GM12878 (cell line): Measurements from ENCODE around the gene HMGB3.

Experiments
- CREB1 ChIP-seq: IDR thresholded peaks from 2 replicates; pipeline ENCODE4 v1.6.1; 2012; ENCODE audit warnings: low read depth, mild to moderate bottlenecking, inconsistent platforms
- EZH2 ChIP-seq: IDR thresholded peaks from 2 replicates; pipeline ENCODE4 v1.6.1; 2012; ENCODE audit warnings: low read depth, mild to moderate bottlenecking, control low read depth, inconsistent platforms, low read length, borderline replicate concordance; ENCODE audit not compliant: control insufficient read depth
- FOXM1 ChIP-seq: IDR thresholded peaks from 2 replicates; pipeline ENCODE4 v1.6.1; 2012; ENCODE audit warnings: low read depth, mild to moderate bottlenecking, inconsistent platforms, low read length, moderate library complexity
- HDGF ChIP-seq: fragments of 450-650 bp; IDR thresholded peaks from 2 replicates; pipeline ENCODE4 v1.6.1; 2016; ENCODE audit warnings: antibody characterized with exemption
- MTA2 ChIP-seq: fragments of 450-650 bp; IDR thresholded peaks from 2 replicates; pipeline ENCODE4 v1.6.1; 2016; ENCODE audit warnings: low read depth, mild to moderate bottlenecking, moderate library complexity
- MYC ChIP-seq: IDR thresholded peaks from 2 replicates; pipeline ENCODE4 v1.6.1; 2011; ENCODE audit warnings: mild to moderate bottlenecking, low read length, moderate library complexity, inconsistent platforms; ENCODE audit not compliant: insufficient read depth, insufficient replicate concordance, insufficient read length, severe bottlenecking
- POLR2A ChIP-seq: IDR thresholded peaks from 2 replicates; pipeline ENCODE4 v1.6.1; 2011; ENCODE audit warnings: low read depth, mild to moderate bottlenecking, low read length
- POLR2AphosphoS5 ChIP-seq: IDR thresholded peaks from 2 replicates; pipeline ENCODE4 v1.6.1; 2011; ENCODE audit warnings: mild to moderate bottlenecking, low read length, inconsistent platforms
- SPI1 ChIP-seq: IDR thresholded peaks from 2 replicates; pipeline ENCODE4 v1.6.1; 2011; ENCODE audit warnings: low read depth, mild to moderate bottlenecking, low read length, moderate library complexity, borderline replicate concordance; ENCODE audit not compliant: insufficient read depth
- TF ChIP-seq, protein P1 (sequence below): IDR thresholded peaks from 2 replicates; pipeline ENCODE4 v1.6.1; 2011; ENCODE audit warnings: borderline replicate concordance, low read depth, mild to moderate bottlenecking, moderate library complexity, mixed read lengths, low read length; ENCODE audit not compliant: insufficient read depth; ENCODE audit errors: extremely low read length
- TF ChIP-seq, protein P2 (sequence below), 3 experiments: IDR thresholded peaks in 2 of 3; conservative IDR thresholded peaks in 1 of 3; 2 replicates each; pipeline ENCODE4 v1.5.1; 2011; ENCODE audit warnings: low read depth in 3 of 3, low read length in 3 of 3, mild to moderate bottlenecking in 3 of 3, control low read depth in 2 of 3, moderate library complexity in 2 of 3, inconsistent platforms in 1 of 3, mixed read lengths in 1 of 3; ENCODE audit not compliant: control insufficient read depth in 2 of 3, insufficient read depth in 1 of 3; ENCODE audit errors: extremely low read depth in 1 of 3
- TF ChIP-seq, protein P3 (sequence below): IDR thresholded peaks from 2 replicates; pipeline ENCODE4 v1.6.1; 2012; ENCODE audit warnings: mild to moderate bottlenecking, low read depth, low read length

DNA sequence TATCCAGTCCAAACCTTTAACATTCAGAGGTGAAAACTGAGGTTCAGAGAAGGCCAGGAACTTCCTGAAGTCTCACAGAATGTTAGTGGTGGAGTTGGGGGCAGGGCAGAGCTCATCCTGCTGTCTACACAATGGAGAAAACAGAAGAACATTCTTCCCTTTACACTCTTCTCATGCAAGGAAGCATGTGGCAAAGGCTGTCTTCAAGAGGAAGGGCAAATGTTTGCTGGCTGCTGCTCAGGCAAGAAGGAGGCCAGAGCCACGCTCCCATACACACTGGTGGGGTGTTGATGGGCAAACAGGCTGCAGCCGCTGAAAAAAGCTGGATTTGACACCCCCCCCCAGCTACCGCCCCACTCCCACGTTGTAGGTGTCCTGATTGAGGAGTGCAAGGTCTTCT is 32.5 kb downstream of the HMGB3 start:
- TF ChIP-seq POLR2A = no peak
- no peak for TF ChIP-seq POLR2AphosphoS5
- TF ChIP-seq, protein P1, sequence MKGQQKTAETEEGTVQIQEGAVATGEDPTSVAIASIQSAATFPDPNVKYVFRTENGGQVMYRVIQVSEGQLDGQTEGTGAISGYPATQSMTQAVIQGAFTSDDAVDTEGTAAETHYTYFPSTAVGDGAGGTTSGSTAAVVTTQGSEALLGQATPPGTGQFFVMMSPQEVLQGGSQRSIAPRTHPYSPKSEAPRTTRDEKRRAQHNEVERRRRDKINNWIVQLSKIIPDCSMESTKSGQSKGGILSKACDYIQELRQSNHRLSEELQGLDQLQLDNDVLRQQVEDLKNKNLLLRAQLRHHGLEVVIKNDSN = no peak
- TF ChIP-seq FOXM1 = no peak
- TF ChIP-seq, protein P2, sequence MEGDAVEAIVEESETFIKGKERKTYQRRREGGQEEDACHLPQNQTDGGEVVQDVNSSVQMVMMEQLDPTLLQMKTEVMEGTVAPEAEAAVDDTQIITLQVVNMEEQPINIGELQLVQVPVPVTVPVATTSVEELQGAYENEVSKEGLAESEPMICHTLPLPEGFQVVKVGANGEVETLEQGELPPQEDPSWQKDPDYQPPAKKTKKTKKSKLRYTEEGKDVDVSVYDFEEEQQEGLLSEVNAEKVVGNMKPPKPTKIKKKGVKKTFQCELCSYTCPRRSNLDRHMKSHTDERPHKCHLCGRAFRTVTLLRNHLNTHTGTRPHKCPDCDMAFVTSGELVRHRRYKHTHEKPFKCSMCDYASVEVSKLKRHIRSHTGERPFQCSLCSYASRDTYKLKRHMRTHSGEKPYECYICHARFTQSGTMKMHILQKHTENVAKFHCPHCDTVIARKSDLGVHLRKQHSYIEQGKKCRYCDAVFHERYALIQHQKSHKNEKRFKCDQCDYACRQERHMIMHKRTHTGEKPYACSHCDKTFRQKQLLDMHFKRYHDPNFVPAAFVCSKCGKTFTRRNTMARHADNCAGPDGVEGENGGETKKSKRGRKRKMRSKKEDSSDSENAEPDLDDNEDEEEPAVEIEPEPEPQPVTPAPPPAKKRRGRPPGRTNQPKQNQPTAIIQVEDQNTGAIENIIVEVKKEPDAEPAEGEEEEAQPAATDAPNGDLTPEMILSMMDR (IDR thresholded peaks at IDR 0.05 in 2 of 3, conservative IDR thresholded peaks at IDR 0.05 in 1 of 3; ENCODE audit: control insufficient read depth in 2 of 3, extremely low read depth in 1 of 3, insufficient read depth in 1 of 3, low read depth in 3 of 3, low read length in 3 of 3) = no peak
- TF ChIP-seq, protein P3, sequence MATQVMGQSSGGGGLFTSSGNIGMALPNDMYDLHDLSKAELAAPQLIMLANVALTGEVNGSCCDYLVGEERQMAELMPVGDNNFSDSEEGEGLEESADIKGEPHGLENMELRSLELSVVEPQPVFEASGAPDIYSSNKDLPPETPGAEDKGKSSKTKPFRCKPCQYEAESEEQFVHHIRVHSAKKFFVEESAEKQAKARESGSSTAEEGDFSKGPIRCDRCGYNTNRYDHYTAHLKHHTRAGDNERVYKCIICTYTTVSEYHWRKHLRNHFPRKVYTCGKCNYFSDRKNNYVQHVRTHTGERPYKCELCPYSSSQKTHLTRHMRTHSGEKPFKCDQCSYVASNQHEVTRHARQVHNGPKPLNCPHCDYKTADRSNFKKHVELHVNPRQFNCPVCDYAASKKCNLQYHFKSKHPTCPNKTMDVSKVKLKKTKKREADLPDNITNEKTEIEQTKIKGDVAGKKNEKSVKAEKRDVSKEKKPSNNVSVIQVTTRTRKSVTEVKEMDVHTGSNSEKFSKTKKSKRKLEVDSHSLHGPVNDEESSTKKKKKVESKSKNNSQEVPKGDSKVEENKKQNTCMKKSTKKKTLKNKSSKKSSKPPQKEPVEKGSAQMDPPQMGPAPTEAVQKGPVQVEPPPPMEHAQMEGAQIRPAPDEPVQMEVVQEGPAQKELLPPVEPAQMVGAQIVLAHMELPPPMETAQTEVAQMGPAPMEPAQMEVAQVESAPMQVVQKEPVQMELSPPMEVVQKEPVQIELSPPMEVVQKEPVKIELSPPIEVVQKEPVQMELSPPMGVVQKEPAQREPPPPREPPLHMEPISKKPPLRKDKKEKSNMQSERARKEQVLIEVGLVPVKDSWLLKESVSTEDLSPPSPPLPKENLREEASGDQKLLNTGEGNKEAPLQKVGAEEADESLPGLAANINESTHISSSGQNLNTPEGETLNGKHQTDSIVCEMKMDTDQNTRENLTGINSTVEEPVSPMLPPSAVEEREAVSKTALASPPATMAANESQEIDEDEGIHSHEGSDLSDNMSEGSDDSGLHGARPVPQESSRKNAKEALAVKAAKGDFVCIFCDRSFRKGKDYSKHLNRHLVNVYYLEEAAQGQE = no peak
- no peak for TF ChIP-seq HDGF
- TF ChIP-seq EZH2 = no peak
- TF ChIP-seq SPI1 = no peak
- no peak for TF ChIP-seq MYC
- TF ChIP-seq CREB1 = no peak
- no peak for TF ChIP-seq MTA2
